Measurements from ENCODE around the gene RCOR1. TPM values are rescaled to one million over a fixed set of nuclear protein-coding genes. Genes with fewer than 3 reads are reported as not detected.

RCOR1 gene
- total RNA-seq, 1 experiment from 2014 or later: 33.6 TPM

DNA sequence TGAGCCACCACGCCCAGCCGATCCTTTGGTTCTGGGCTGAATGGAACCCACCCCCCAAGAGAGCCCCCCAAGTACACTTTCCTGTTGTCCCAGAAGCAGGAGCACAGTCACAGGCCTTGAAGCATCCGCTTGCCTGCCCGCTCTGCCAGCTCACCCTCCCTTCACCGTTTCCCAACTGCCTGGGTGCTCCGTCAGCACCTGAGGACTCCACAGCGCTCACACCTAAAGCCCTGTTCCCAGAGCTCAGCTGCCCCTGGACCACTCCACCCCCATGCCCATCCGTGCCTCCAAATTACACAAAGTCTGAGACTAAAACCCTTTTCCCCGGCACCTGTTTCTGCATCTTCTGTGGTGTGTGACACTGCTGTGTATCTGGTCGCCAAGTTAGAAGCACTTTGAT, 140.5 kb downstream of the RCOR1 start:
- H3K4me1 Mint-ChIP-seq (ENCODE audit: low read depth, unreplicated experiment): no peaks in the 10 kb centered on the region
- no peaks in the 10 kb centered on the region for H3K27me3 ChIP-seq (replicated peaks; ENCODE audit: control insufficient read depth, insufficient read depth, low read length)
- no peaks in the 10 kb centered on the region for H3K9me3 ChIP-seq
- H3K9me3 Mint-ChIP-seq (ENCODE audit: unreplicated experiment): no peaks in the 10 kb centered on the region
- intact Hi-C loops (cut with micrococcal nuclease; ENCODE audit: unreplicated experiment): no loop called here
- H3K27ac Mint-ChIP-seq (ENCODE audit: unreplicated experiment): peak overlapping the region; percentile 53
- no TSS peak for BruUV-seq (replicated peaks)
- no peaks in the 10 kb centered on the region for H3K27me3 Mint-ChIP-seq (ENCODE audit: insufficient read depth, unreplicated experiment)
- CTCF ChIA-PET: no interaction called here
- TF ChIP-seq, protein P1, sequence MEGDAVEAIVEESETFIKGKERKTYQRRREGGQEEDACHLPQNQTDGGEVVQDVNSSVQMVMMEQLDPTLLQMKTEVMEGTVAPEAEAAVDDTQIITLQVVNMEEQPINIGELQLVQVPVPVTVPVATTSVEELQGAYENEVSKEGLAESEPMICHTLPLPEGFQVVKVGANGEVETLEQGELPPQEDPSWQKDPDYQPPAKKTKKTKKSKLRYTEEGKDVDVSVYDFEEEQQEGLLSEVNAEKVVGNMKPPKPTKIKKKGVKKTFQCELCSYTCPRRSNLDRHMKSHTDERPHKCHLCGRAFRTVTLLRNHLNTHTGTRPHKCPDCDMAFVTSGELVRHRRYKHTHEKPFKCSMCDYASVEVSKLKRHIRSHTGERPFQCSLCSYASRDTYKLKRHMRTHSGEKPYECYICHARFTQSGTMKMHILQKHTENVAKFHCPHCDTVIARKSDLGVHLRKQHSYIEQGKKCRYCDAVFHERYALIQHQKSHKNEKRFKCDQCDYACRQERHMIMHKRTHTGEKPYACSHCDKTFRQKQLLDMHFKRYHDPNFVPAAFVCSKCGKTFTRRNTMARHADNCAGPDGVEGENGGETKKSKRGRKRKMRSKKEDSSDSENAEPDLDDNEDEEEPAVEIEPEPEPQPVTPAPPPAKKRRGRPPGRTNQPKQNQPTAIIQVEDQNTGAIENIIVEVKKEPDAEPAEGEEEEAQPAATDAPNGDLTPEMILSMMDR (IDR thresholded peaks at IDR 0.05; ENCODE audit: insufficient read depth in 1 of 2, low read depth in 1 of 2, low read length in 1 of 2, severe bottlenecking in 1 of 2, unreplicated experiment in 1 of 2): no peak
- no peak overlapping the region for H3K4me3 ChIP-seq (ENCODE audit: low read depth, low read length)
- no peak overlapping the region for H3K4me3 Mint-ChIP-seq (ENCODE audit: unreplicated experiment)
- no peaks in the 10 kb centered on the region for H3K4me1 ChIP-seq
- no peak for DNase-seq
- POLR2A ChIA-PET: no interaction called here
- H3K36me3 ChIP-seq (ENCODE audit: control insufficient read depth, insufficient read depth, low read length): peaks cover 4% of the 10 kb centered on the region
- H3K36me3 Mint-ChIP-seq (ENCODE audit: insufficient read depth, unreplicated experiment): peaks cover 51% of the 10 kb centered on the region

GRCh38 chr14:102733326-102733725, 140.9 kb downstream of the RCOR1 start:
- TF ChIP-seq, protein P1 (IDR thresholded peaks at IDR 0.05; ENCODE audit: insufficient read depth in 1 of 2, low read depth in 1 of 2, low read length in 1 of 2, severe bottlenecking in 1 of 2, unreplicated experiment in 1 of 2): no peak
- no peaks in the 10 kb centered on the region for H3K27me3 ChIP-seq (replicated peaks; ENCODE audit: control insufficient read depth, insufficient read depth, low read length)
- DNase-seq: no peak
- no peaks in the 10 kb centered on the region for H3K9me3 ChIP-seq
- POLR2A ChIA-PET: no interaction called here
- no TSS peak for BruUV-seq (replicated peaks)
- no peaks in the 10 kb centered on the region for H3K9me3 Mint-ChIP-seq (ENCODE audit: unreplicated experiment)
- no peak overlapping the region for H3K4me3 ChIP-seq (ENCODE audit: low read depth, low read length)
- H3K27me3 Mint-ChIP-seq (ENCODE audit: insufficient read depth, unreplicated experiment): no peaks in the 10 kb centered on the region
- H3K4me1 ChIP-seq: no peaks in the 10 kb centered on the region
- H3K36me3 Mint-ChIP-seq (ENCODE audit: insufficient read depth, unreplicated experiment): peaks cover 47% of the 10 kb centered on the region
- intact Hi-C loops (cut with micrococcal nuclease; ENCODE audit: unreplicated experiment): no loop called here
- CTCF ChIA-PET: no interaction called here
- H3K4me1 Mint-ChIP-seq (ENCODE audit: low read depth, unreplicated experiment): no peaks in the 10 kb centered on the region
- H3K4me3 Mint-ChIP-seq (ENCODE audit: unreplicated experiment): no peak overlapping the region
- H3K27ac Mint-ChIP-seq (ENCODE audit: unreplicated experiment): peak overlapping the region; percentile 53
- H3K36me3 ChIP-seq (ENCODE audit: control insufficient read depth, insufficient read depth, low read length): peaks cover under 1% of the 10 kb centered on the region

- H3K27me3 Mint-ChIP-seq (ENCODE audit: insufficient read depth, unreplicated experiment): no peaks in the 10 kb centered on the region
- POLR2A ChIA-PET: no interaction called here
- no peaks in the 10 kb centered on the region for H3K27me3 ChIP-seq (replicated peaks; ENCODE audit: control insufficient read depth, insufficient read depth, low read length)
- intact Hi-C loops (cut with micrococcal nuclease; ENCODE audit: unreplicated experiment): no loop called here
- CTCF ChIA-PET: no interaction called here
- peaks cover 43% of the 10 kb centered on the region for H3K36me3 Mint-ChIP-seq (ENCODE audit: insufficient read depth, unreplicated experiment)
- H3K4me1 ChIP-seq: no peaks in the 10 kb centered on the region
- H3K4me1 Mint-ChIP-seq (ENCODE audit: low read depth, unreplicated experiment): no peaks in the 10 kb centered on the region
- no TSS peak for BruUV-seq (replicated peaks)
- no peaks in the 10 kb centered on the region for H3K9me3 ChIP-seq
- H3K4me3 ChIP-seq (ENCODE audit: low read depth, low read length): no peak overlapping the region
- DNase-seq: no peak
- TF ChIP-seq, protein P1 (IDR thresholded peaks at IDR 0.05; ENCODE audit: insufficient read depth in 1 of 2, low read depth in 1 of 2, low read length in 1 of 2, severe bottlenecking in 1 of 2, unreplicated experiment in 1 of 2): no peak
- no peaks in the 10 kb centered on the region; the same call in 1 of the 2 replicates for H3K36me3 ChIP-seq (ENCODE audit: control insufficient read depth, insufficient read depth, low read length)
- no peaks in the 10 kb centered on the region for H3K9me3 Mint-ChIP-seq (ENCODE audit: unreplicated experiment)
- H3K27ac Mint-ChIP-seq (ENCODE audit: unreplicated experiment): no peak overlapping the region
- no peak overlapping the region for H3K4me3 Mint-ChIP-seq (ENCODE audit: unreplicated experiment)
Observed at GRCh38 chr14:102734436-102734835, 142.0 kb downstream of the RCOR1 start.
